GM21529 (cell line): ENCODE results near the gene NECTIN3.

Source experiments
- ATAC-seq: cut with Tn5 transposase; IDR thresholded peaks from one replicate; pipeline ENCODE4 v1.9.1; 2021; ENCODE audit not compliant: unreplicated experiment

NECTIN3 gene

GRCh38 chr3:111197485-111197884, 125.9 kb downstream of the NECTIN3 start:
- no peak for ATAC-seq

- no peak for ATAC-seq
Observed at GRCh38 chr3:111200027-111200426, 128.4 kb downstream of the NECTIN3 start.

- no peak for ATAC-seq
Observed at GRCh38 chr3:111210003-111210711, 138.5 kb downstream of the NECTIN3 start.

- no peak for ATAC-seq
Observed at GRCh38 chr3:111210866-111211564, 139.4 kb downstream of the NECTIN3 start.

- no peak for ATAC-seq
Observed at GRCh38 chr3:111212511-111212910, 140.9 kb downstream of the NECTIN3 start.

GRCh38 chr3:111215481-111215880, 143.9 kb downstream of the NECTIN3 start:
- no peak for ATAC-seq

- ATAC-seq = no peak
Observed at GRCh38 chr3:111218615-111219014, 147.0 kb downstream of the NECTIN3 start.

- ATAC-seq = no peak
Observed at GRCh38 chr3:111227216-111227615, 155.6 kb downstream of the NECTIN3 start.

- ATAC-seq = no peak
Observed at GRCh38 chr3:111229301-111229700, 157.7 kb downstream of the NECTIN3 start.

GRCh38 chr3:111236836-111237713, 165.5 kb downstream of the NECTIN3 start:
- no peak for ATAC-seq

- ATAC-seq = no peak
Observed at GRCh38 chr3:111237946-111238345, 166.3 kb downstream of the NECTIN3 start.

GRCh38 chr3:111238885-111239284, 167.3 kb downstream of the NECTIN3 start:
- peak; percentile 98 for ATAC-seq

GRCh38 chr3:111241960-111242359, 170.3 kb downstream of the NECTIN3 start:
- ATAC-seq = no peak
